HEK293 (cell line): ENCODE data around the gene AKIRIN2.

Source experiments
- CTCF ChIA-PET: fragments of 350-600 bp; formaldehyde crosslinking; extraction: SDS; loops from one replicate; lab custom pipeline; 2021; ENCODE audit warnings: antibody characterized with exemption; lab: Yijun Ruan, JAX
- POLR2A ChIA-PET: fragments of 300-600 bp; formaldehyde crosslinking; extraction: SDS; loops from one replicate; lab custom pipeline; 2020; ENCODE audit warnings: antibody characterized with exemption, inconsistent platforms; lab: Yijun Ruan, JAX
- H3K27ac ChIP-seq: fragments of 200-500 bp; sonication (Bioruptor generic); 2 replicates; pipeline ENCODE4 v1.5.1; 2014; ENCODE audit warnings: low read depth, low read length, control low read depth, inconsistent platforms; ENCODE audit errors: extremely low read depth
- H3K36me3 ChIP-seq, 2 experiments: fragments of 200-500 bp in 1 of 2; sonication (Bioruptor generic) in 1 of 2; 1 replicate in 1 of 2; 2 replicates in 1 of 2; pipeline ENCODE4 v1.5.1; 2014 to 2017; ENCODE audit warnings: inconsistent platforms in 2 of 2, low read length in 2 of 2; ENCODE audit not compliant: control insufficient read depth in 2 of 2, insufficient read depth in 1 of 2
- H3K4me1 ChIP-seq: fragments of 200-500 bp; sonication (Bioruptor generic); 2 replicates; pipeline ENCODE4 v1.5.1; 2014; ENCODE audit warnings: mild to moderate bottlenecking, low read length, inconsistent platforms; ENCODE audit not compliant: control insufficient read depth, insufficient read depth
- H3K4me3 ChIP-seq: 2 replicates; pipeline ENCODE4 v1.5.1; 2011; ENCODE audit warnings: low read depth, mild to moderate bottlenecking, control low read depth, low read length, moderate library complexity
- H3K9me3 ChIP-seq: fragments of 200-500 bp; sonication (Bioruptor generic); 2 replicates; pipeline ENCODE4 v1.5.1; 2014; ENCODE audit warnings: low read depth, low read length, inconsistent platforms; ENCODE audit not compliant: control insufficient read depth, insufficient read depth
- EGR2 ChIP-seq: fragments of 450-650 bp; formaldehyde crosslinking; IDR thresholded peaks from 2 replicates; pipeline ENCODE4 v1.5.1; 2016; ENCODE audit warnings: low read depth, missing biosample characterization, missing genetic modification characterization
- GLIS2 ChIP-seq: fragments of 450-650 bp; formaldehyde crosslinking; IDR thresholded peaks from 2 replicates; pipeline ENCODE4 v1.5.1; 2016; ENCODE audit warnings: missing biosample characterization, missing genetic modification characterization
- YY1 ChIP-seq: fragments of 450-650 bp; formaldehyde crosslinking; IDR thresholded peaks from 2 replicates; pipeline ENCODE4 v1.5.1; 2018; ENCODE audit warnings: missing biosample characterization, missing genetic modification characterization
- ZNF175 ChIP-seq: fragments of 450-650 bp; formaldehyde crosslinking; IDR thresholded peaks from 2 replicates; pipeline ENCODE4 v1.5.1; 2016; ENCODE audit warnings: missing biosample characterization, missing genetic modification characterization
- ZNF223 ChIP-seq: fragments of 450-650 bp; formaldehyde crosslinking; IDR thresholded peaks from 2 replicates; pipeline ENCODE4 v1.5.1; 2016; ENCODE audit warnings: missing biosample characterization, missing genetic modification characterization
- ZNF37A ChIP-seq: fragments of 450-650 bp; IDR thresholded peaks from 2 replicates; pipeline ENCODE4 v1.5.1; 2018; ENCODE audit warnings: missing biosample characterization, missing genetic modification characterization
- ZNF488 ChIP-seq: fragments of 450-650 bp; formaldehyde crosslinking; IDR thresholded peaks from 2 replicates; pipeline ENCODE4 v1.5.1; 2016; ENCODE audit warnings: missing biosample characterization, missing genetic modification characterization
- ZNF510 ChIP-seq: fragments of 450-650 bp; formaldehyde crosslinking; IDR thresholded peaks from 2 replicates; pipeline ENCODE4 v1.5.1; 2018; ENCODE audit warnings: mild to moderate bottlenecking, missing genetic modification characterization, missing biosample characterization; ENCODE audit not compliant: insufficient replicate concordance
- ZNF530 ChIP-seq: fragments of 450-650 bp; formaldehyde crosslinking; IDR thresholded peaks from 2 replicates; pipeline ENCODE4 v1.5.1; 2016; ENCODE audit warnings: low read depth, missing biosample characterization, missing genetic modification characterization
- TF ChIP-seq, protein P1 (sequence below): fragments of 450-650 bp; formaldehyde crosslinking; IDR thresholded peaks from 2 replicates; pipeline ENCODE4 v1.5.1; 2016; ENCODE audit warnings: missing biosample characterization, missing genetic modification characterization

AKIRIN2 gene

GRCh38 chr6:87630746-87631145 is 71.3 kb downstream of the AKIRIN2 start:
- H3K27ac ChIP-seq = no peak overlapping the region
- H3K4me1 ChIP-seq = no peaks in the 10 kb centered on the region
- no peak overlapping the region for H3K4me3 ChIP-seq
- CTCF ChIA-PET = interaction anchor here (0.6 kb wide), 1 partner anchor 11 kb away, joined by 4 read pairs; no protein-coding TSS in a partner anchor
- H3K36me3 ChIP-seq = peaks cover 23 to 51% of the 10 kb centered on the region in 2 experiments; a peak in 2 of 3 replicates
- no peaks in the 10 kb centered on the region for H3K9me3 ChIP-seq
- POLR2A ChIA-PET = no interaction called here
- no peak for TF ChIP-seq ZNF530 (tag by site-specific recombination)
- TF ChIP-seq GLIS2 = no peak

DNA sequence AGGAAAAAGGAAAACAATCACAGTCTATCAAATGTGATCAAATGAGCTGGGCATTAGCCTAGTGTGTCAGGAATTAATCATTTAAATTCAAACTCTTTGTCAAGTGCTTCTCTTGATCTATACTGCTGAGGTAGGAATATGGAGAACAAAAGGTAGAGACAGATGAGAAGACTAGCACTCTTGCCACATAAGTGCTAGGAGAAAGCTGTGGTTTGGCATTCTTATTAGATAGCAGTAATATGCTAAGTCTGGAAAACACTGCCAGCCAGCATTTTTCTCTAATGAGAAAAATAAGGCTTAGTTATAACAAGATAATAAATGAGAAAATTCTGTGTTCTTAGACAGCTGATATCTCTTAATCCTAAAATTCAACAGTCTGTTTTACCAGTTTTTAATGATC is 73.2 kb downstream of the AKIRIN2 start:
- ChIA-PET POLR2A (no interaction called here), CTCF (no interaction called here)
- H3K36me3 ChIP-seq = peaks cover 22 to 43% of the 10 kb centered on the region in 2 experiments; a peak in 2 of 3 replicates
- H3K4me1 ChIP-seq = no peaks in the 10 kb centered on the region
- no peak overlapping the region for H3K27ac ChIP-seq
- H3K4me3 ChIP-seq = no peak overlapping the region
- no peaks in the 10 kb centered on the region for H3K9me3 ChIP-seq
- TF ChIP-seq ZNF223 (tag by site-specific recombination) (no peak), ZNF37A (tag by site-specific recombination) (no peak), YY1 (no peak), ZNF510 (no peak), ZNF488 (tag by site-specific recombination) (no peak)

DNA sequence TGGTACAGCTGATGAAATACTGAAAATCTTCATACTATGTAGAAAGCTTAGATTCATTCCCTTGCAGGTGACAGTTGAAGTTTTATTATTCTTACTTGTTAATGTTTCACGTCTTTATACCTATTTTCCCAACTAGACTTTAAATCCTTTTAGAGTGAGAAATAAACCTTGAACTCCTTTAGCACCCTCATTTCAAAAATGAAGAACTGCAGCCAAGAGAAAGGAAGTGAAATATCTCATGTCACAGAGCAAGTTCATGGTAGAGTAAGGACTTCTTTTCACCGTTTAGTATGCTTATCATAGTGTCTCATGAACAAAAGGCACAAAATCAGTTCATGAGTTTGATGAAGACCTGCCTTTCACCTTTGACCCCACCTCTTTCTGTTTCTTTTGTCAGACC is 73.6 kb downstream of the AKIRIN2 start:
- POLR2A ChIA-PET = no interaction called here
- Histone ChIP-seq H3K27ac (no peak overlapping the region), H3K4me1 (no peaks in the 10 kb centered on the region)
- TF ChIP-seq, protein P1, sequence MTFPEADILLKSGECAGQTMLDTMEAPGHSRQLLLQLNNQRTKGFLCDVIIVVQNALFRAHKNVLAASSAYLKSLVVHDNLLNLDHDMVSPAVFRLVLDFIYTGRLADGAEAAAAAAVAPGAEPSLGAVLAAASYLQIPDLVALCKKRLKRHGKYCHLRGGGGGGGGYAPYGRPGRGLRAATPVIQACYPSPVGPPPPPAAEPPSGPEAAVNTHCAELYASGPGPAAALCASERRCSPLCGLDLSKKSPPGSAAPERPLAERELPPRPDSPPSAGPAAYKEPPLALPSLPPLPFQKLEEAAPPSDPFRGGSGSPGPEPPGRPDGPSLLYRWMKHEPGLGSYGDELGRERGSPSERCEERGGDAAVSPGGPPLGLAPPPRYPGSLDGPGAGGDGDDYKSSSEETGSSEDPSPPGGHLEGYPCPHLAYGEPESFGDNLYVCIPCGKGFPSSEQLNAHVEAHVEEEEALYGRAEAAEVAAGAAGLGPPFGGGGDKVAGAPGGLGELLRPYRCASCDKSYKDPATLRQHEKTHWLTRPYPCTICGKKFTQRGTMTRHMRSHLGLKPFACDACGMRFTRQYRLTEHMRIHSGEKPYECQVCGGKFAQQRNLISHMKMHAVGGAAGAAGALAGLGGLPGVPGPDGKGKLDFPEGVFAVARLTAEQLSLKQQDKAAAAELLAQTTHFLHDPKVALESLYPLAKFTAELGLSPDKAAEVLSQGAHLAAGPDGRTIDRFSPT = no peak
- TF ChIP-seq EGR2 (no peak), ZNF175 (tag by site-specific recombination) (no peak)
- TF ChIP-seq, all 188 proteins: peak for 0
- H3K36me3 ChIP-seq = peaks cover 26 to 47% of the 10 kb centered on the region in 2 experiments; a peak in 2 of 3 replicates
- no peaks in the 10 kb centered on the region for H3K9me3 ChIP-seq
- CTCF ChIA-PET = no interaction called here
- no peak overlapping the region for H3K4me3 ChIP-seq
